ENCODE data around the gene ICAM4.

GRCh38 chr19:10290357-10290875 is 3.7 kb downstream of the ICAM4 start:
- TF ChIP-seq CTCF (IDR thresholded peaks at IDR 0.05) = no peak
- no peak for TF ChIP-seq POLR2A (IDR thresholded peaks at IDR 0.05)

Measured in vagina (tissue), 2 donors.